Measurements from ENCODE around the gene EVX2.

EVX2 gene

DNA sequence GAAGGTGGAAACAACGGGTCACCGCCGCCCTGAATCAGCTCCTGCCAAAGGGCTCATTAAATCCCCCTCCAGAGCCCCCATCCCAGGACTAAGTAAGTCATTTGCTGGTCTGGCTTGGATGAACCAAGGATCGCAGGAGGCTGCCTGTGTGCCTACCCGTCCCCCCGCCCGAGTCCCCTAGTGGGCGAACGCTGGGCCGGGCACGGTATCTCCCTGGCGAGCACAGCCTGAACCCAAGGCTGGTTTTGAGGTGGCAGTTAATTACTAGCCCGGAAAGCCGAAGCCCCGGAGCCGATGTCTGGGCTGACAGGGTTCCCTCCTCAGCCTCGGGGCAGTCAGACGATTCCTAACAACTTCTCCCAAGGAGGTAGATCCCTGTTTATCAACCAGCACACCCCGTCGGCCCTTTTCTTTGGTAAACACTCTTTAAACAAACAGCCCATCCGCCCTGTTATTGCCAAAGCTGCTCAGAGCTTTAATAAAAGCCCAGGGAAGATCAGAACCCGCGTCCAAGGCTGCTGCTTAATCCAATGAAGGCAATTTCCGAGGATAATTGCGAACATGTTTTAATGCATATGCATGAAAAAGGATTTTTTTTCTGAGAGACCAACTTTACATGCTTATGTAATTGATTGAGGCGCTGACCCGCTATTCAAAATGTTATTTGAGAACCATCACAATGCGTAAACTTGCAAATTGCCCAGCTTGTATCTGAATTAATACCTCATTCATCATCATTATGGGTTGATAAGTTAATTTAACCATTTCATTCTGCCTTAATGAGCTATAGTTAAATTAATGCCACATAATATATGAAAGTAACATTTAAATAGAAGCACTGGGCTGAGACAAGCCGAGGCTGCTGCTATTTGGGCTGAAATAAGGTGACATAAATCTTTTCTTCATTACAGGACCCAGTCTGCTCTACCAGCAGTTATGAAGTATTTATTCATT lies 10.5 kb downstream of the EVX2 start:
- TF ChIP-seq ZFX (IDR thresholded peaks at IDR 0.05): no peak
- no peak for TF ChIP-seq CTCF (conservative IDR thresholded peaks at IDR 0.05)
- no peak overlapping the region for H3K27ac ChIP-seq

DNA sequence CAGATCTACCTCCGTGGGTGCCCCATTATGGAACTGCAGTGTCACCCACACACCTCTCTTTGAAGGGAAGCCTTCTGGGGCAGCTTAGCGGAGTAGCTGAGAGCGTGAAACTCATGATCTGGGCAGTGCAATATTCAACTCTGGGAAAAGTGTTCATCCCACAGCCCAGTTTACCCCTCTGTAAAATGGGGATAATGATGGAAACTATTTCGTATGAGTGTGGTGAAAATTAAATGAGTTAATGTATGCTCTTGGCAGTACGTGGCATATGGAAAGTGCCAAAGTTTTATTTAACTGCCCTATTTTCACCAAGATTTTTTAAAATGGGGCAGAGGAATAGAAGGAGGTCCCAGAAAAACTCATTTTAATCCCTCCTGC lies 11.5 kb downstream of the EVX2 start:
- H3K27ac ChIP-seq: no peak overlapping the region
- TF ChIP-seq ZFX (IDR thresholded peaks at IDR 0.05): no peak
- no peak for TF ChIP-seq CTCF (conservative IDR thresholded peaks at IDR 0.05)

- TF ChIP-seq CTCF (conservative IDR thresholded peaks at IDR 0.05): no peak
- no peak for TF ChIP-seq ZFX (IDR thresholded peaks at IDR 0.05)
- no peak overlapping the region for H3K27ac ChIP-seq
Observed at GRCh38 chr2:176071330-176072291, 12.2 kb downstream of the EVX2 start.

- no peak overlapping the region for H3K27ac ChIP-seq
- TF ChIP-seq ZFX (IDR thresholded peaks at IDR 0.05) (no peak), CTCF (conservative IDR thresholded peaks at IDR 0.05) (no peak)
Observed at GRCh38 chr2:176068419-176068832, 15.3 kb downstream of the EVX2 start.

DNA sequence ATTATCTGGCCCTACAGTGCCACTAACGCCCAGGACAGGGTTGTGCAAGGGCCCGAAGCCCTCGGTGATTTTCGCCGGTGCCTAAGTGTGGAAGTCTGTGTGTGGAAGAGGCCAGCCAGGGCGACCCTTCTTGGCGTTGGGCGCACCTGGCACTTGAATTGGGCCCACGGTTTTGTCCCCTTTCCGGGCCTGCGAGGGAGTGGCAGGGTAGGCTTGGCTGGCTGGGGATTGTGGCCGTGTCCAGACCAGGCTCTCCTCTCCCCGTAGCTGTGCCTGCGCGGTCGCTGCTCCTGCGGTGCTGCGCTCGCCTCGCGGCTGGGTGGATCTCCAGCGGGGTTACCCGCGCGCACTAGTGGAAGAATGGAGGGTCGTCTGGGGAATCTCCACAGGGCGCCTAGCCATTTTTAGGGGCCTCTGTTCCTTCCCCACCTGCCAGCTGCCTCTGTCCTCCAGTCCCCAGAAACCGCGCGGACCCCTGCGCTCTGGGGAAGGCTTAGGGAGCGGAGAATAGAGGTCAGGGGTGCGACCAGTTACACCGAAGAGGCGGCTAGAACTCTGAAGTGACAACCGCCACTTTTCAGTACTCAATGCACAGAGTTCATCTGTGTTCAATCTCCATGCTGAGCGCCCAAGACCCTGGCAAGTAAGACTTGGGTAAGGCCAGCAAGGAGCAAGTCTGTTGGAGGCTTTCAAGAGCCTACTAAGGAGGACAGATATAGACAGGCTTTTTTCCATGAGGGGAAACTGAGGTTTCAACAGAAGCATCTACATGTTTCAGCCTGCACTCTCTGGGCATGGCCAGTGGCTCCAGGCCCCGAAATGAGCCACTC lies 16.0 kb downstream of the EVX2 start:
- no peak overlapping the region for H3K27ac ChIP-seq
- no peak for TF ChIP-seq ZFX (IDR thresholded peaks at IDR 0.05)
- TF ChIP-seq CTCF (conservative IDR thresholded peaks at IDR 0.05): no peak

DNA sequence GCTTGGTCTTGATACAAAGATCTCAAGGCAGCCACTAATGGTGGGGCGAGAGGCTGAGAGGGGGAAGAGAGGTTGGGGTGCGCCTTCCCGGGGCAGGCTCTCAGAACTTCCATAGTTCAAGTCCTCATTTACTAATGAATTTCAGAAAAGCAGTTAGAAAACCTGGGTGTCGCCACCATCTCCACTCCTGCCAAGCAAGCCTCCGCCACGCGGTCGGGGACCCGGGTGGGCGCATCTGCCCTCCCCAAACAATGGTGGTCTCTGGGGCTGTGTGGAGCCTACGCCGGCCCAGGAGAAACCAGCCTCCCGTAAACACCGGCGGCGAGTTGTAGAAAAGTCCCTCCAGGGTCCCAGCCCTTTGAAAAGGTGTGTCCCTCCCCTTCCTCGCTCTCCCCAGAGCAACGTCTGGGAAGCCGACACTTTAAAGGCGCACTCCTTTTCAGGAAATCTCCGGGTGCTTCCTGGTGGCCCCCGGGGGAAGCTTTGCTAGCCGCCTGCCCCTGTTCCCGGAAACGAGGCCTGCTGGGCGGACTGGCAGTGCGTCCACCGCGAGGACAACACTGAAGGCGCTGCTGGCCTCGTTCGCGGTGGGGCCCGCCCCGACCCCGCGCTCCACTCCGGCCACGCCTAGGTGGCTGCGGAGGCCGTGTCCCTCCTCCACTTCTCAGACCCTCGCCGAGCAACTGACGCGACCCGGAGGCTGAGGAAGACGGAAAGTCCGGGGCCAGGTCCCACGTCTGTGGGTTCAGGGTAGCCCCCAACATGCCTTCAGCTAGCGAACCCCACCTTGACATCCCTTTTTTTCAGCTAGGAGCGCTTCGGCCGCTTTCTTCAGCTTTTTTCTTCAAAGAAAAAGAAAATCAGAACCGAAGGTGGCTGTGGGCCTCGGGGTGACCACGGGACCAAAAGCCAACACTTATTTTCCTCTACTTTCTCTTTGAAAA lies 16.8 kb downstream of the EVX2 start:
- no peak for TF ChIP-seq CTCF (conservative IDR thresholded peaks at IDR 0.05)
- TF ChIP-seq ZFX (IDR thresholded peaks at IDR 0.05): no peak
- H3K27ac ChIP-seq: no peak overlapping the region
